ENCODE results near the gene PDGFC. TPM values are rescaled to one million over a fixed set of nuclear protein-coding genes. Genes with fewer than 3 reads are reported as not detected.

The PDGFC gene
- total RNA-seq, 2 experiments from 2014 or later: not detected

DNA sequence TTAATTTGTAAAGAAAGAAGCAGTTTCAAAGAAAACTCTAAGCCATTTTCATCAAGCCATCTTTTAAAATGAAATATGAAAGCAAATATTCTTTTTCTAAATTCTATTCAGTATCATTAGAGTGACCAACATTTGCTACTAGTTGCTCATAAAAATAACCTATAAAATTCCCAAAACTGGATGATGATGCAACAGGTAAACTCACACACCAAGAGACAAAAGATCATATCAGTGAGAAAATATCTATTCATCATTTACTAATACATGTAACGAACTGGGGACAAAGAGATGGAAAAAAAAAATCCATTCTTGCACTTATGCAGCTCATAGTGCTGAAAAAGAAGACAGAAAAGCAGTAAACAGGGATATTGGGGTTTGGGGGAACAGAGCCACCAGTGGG lies 48.1 kb downstream of the PDGFC start:
- no peak for DNase-seq (ENCODE audit: low spot score)
- H3K4me3 ChIP-seq (ENCODE audit: low read depth, low read length, poor library complexity, severe bottlenecking): no peak overlapping the region
- H3K4me1 ChIP-seq (ENCODE audit: insufficient read depth, low read length, poor library complexity, severe bottlenecking): no peaks in the 10 kb centered on the region
- TF ChIP-seq EZH2phosphoT487 (IDR thresholded peaks at IDR 0.05; ENCODE audit: borderline replicate concordance, low read depth, low read length): no peak
- TF ChIP-seq, protein P1, sequence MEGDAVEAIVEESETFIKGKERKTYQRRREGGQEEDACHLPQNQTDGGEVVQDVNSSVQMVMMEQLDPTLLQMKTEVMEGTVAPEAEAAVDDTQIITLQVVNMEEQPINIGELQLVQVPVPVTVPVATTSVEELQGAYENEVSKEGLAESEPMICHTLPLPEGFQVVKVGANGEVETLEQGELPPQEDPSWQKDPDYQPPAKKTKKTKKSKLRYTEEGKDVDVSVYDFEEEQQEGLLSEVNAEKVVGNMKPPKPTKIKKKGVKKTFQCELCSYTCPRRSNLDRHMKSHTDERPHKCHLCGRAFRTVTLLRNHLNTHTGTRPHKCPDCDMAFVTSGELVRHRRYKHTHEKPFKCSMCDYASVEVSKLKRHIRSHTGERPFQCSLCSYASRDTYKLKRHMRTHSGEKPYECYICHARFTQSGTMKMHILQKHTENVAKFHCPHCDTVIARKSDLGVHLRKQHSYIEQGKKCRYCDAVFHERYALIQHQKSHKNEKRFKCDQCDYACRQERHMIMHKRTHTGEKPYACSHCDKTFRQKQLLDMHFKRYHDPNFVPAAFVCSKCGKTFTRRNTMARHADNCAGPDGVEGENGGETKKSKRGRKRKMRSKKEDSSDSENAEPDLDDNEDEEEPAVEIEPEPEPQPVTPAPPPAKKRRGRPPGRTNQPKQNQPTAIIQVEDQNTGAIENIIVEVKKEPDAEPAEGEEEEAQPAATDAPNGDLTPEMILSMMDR (conservative IDR thresholded peaks at IDR 0.05; ENCODE audit: low read length): no peak
- BruUV-seq (replicated peaks): no TSS peak
- H3K9me3 ChIP-seq (ENCODE audit: low read length): no peaks in the 10 kb centered on the region
- H3K79me2 ChIP-seq (ENCODE audit: insufficient read depth, low read depth, low read length): no peaks in the 10 kb centered on the region
- H3K4me2 ChIP-seq (ENCODE audit: low read length): no peak overlapping the region
- H4K20me1 ChIP-seq (ENCODE audit: insufficient read depth, low read length): no peaks in the 10 kb centered on the region
- no peak overlapping the region for H2AFZ ChIP-seq (ENCODE audit: low read length)
- no peaks in the 10 kb centered on the region for H3K36me3 ChIP-seq (ENCODE audit: insufficient read depth, low read length)
- no peak overlapping the region for H3K27ac ChIP-seq (ENCODE audit: low read depth, low read length, poor library complexity, severe bottlenecking)
- POLR2A ChIA-PET: no interaction called here
- H3K9me2 ChIP-seq (ENCODE audit: insufficient read depth, low read length): no peaks in the 10 kb centered on the region
- CTCF ChIA-PET (ENCODE audit: unreplicated experiment): no interaction called here
- intact Hi-C loops (cut with micrococcal nuclease; ENCODE audit: unreplicated experiment): no loop called here

DNA sequence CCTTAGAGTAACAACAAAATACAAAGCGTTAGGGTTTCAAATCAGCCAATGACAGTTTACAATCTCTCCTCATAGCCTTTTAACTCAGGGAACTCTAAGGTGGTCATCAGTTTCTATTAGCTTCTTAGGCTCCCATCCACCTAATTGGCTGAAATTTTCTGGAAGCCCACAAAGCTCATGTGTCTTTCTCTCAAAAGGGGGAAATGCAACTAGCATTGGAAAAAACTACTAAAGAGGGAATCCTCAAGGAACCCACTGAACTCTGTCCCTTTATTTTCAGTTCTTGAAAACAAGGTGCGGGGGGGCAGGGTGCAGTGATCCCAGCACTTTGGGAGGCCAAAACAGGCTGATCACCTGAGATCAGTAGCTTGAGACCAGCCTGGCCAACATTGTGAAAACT lies 56.4 kb downstream of the PDGFC start:
- TF ChIP-seq, protein P1 (conservative IDR thresholded peaks at IDR 0.05; ENCODE audit: low read length): no peak
- no peak for TF ChIP-seq EZH2phosphoT487 (IDR thresholded peaks at IDR 0.05; ENCODE audit: borderline replicate concordance, low read depth, low read length)
- no peaks in the 10 kb centered on the region for H3K9me3 ChIP-seq (ENCODE audit: low read length)
- intact Hi-C loops (cut with micrococcal nuclease; ENCODE audit: unreplicated experiment): no loop called here
- CTCF ChIA-PET (ENCODE audit: unreplicated experiment): no interaction called here
- H3K27ac ChIP-seq (ENCODE audit: low read depth, low read length, poor library complexity, severe bottlenecking): no peak overlapping the region
- no peaks in the 10 kb centered on the region for H4K20me1 ChIP-seq (ENCODE audit: insufficient read depth, low read length)
- no TSS peak for BruUV-seq (replicated peaks)
- H3K4me3 ChIP-seq (ENCODE audit: low read depth, low read length, poor library complexity, severe bottlenecking): no peak overlapping the region
- no peak overlapping the region for H2AFZ ChIP-seq (ENCODE audit: low read length)
- no peak for DNase-seq (ENCODE audit: low spot score)
- H3K79me2 ChIP-seq (ENCODE audit: insufficient read depth, low read depth, low read length): no peaks in the 10 kb centered on the region
- no peaks in the 10 kb centered on the region for H3K9me2 ChIP-seq (ENCODE audit: insufficient read depth, low read length)
- POLR2A ChIA-PET: no interaction called here
- H3K4me1 ChIP-seq (ENCODE audit: insufficient read depth, low read length, poor library complexity, severe bottlenecking): no peaks in the 10 kb centered on the region
- no peak overlapping the region for H3K4me2 ChIP-seq (ENCODE audit: low read length)
- no peaks in the 10 kb centered on the region for H3K36me3 ChIP-seq (ENCODE audit: insufficient read depth, low read length)

DNA sequence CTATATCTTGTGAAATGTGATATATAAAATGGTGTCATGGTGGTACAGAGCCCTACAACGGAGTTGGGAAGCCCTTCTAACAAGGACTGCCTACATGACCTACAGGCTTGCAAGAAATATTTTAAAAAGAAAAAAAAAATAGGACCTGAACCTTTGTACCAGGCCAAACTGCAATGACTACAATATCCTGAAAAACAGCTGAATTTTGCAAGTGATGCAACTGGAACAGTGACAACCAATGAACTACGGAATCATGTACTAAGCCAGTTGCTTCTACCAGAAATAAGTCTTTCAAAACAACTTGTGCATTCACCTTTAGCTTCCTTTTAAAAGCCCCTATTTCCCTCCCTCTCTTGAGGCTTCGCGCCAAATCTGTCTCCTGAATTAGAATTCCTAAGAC lies 58.4 kb downstream of the PDGFC start:
- Histone ChIP-seq H3K27ac (ENCODE audit: low read depth, low read length, poor library complexity, severe bottlenecking) (no peak overlapping the region), H3K79me2 (ENCODE audit: insufficient read depth, low read depth, low read length) (no peaks in the 10 kb centered on the region), H2AFZ (ENCODE audit: low read length) (no peak overlapping the region), H3K36me3 (ENCODE audit: insufficient read depth, low read length) (no peaks in the 10 kb centered on the region), H3K4me3 (ENCODE audit: low read depth, low read length, poor library complexity, severe bottlenecking) (no peak overlapping the region), H3K4me2 (ENCODE audit: low read length) (no peak overlapping the region), H3K4me1 (ENCODE audit: insufficient read depth, low read length, poor library complexity, severe bottlenecking) (no peaks in the 10 kb centered on the region), H3K9me3 (ENCODE audit: low read length) (no peaks in the 10 kb centered on the region), H3K9me2 (ENCODE audit: insufficient read depth, low read length) (no peaks in the 10 kb centered on the region), H4K20me1 (ENCODE audit: insufficient read depth, low read length) (no peaks in the 10 kb centered on the region)
- TF ChIP-seq, protein P1 (conservative IDR thresholded peaks at IDR 0.05; ENCODE audit: low read length): no peak
- TF ChIP-seq EZH2phosphoT487 (IDR thresholded peaks at IDR 0.05; ENCODE audit: borderline replicate concordance, low read depth, low read length): no peak
- CTCF ChIA-PET (ENCODE audit: unreplicated experiment): no interaction called here
- intact Hi-C loops (cut with micrococcal nuclease; ENCODE audit: unreplicated experiment): no loop called here
- no TSS peak for BruUV-seq (replicated peaks)
- no peak for DNase-seq (ENCODE audit: low spot score)
- POLR2A ChIA-PET: no interaction called here

All from OCI-LY7 (cell line).